Measurements from ENCODE around the gene FBRS.

DNA sequence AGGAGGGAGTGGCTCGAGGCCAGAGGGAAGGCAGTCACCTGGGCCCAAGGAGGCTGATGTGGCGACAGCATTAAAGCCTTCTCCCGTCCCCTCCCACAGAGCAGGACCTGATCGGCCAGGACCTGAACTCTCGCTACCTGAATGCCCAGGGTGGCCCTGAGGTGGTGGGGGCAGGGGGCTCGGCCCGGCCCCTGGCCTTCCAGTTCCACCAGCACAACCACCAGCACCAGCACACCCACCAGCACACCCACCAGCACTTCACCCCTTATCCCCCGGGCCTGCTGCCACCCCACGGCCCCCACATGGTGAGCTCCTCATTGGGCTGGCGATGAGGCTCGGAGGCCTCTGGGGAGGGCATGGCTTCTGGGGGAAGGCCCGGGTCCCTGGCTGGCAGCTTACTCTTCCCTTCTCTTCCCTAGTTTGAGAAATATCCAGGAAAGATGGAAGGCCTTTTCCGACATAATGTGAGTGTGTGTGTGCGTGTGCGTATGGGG is 6.4 kb downstream of the FBRS start:
- TF ChIP-seq POLR2AphosphoS5 (IDR thresholded peaks at IDR 0.05): no peak
- no peak for TF ChIP-seq CTCF (IDR thresholded peaks at IDR 0.05)
- no peak for TF ChIP-seq POLR2A (IDR thresholded peaks at IDR 0.05)
- TF ChIP-seq EP300 (IDR thresholded peaks at IDR 0.05): no peak
